ENCODE measurements around the gene KRT3.

The KRT3 gene

GRCh38 chr12:52813203-52813819, 17.4 kb upstream of the KRT3 start:
- TF ChIP-seq CTCF (conservative IDR thresholded peaks at IDR 0.05; ENCODE audit: control insufficient read depth, insufficient read depth, low read depth, low read length) = no peak
- no peak for DNase-seq (ENCODE audit: low read depth)
- H3K4me3 ChIP-seq (ENCODE audit: control insufficient read depth, low read depth, low read length) = no peak overlapping the region

DNA sequence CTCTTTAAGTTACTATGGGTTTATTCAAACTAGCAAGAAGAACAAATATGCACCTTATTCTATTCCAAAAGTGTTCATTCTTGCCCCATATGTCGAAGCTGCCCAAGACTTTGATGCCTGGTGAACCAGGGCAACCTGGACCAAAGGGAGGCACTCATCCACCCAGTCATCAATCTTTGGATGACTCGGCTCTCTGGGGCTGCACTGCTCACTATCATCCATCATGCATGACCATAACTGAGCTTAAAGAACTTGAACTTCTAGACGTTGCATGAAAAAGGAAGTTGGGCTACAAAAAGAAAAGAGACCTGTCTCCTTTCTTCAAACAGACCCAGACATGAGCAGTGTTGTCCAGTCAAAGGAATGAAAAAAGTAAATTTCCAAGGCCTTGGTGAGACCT, 16.8 kb upstream of the KRT3 start:
- no peak overlapping the region for H3K4me3 ChIP-seq (ENCODE audit: control insufficient read depth, low read depth, low read length)
- no peak for DNase-seq (ENCODE audit: low read depth)
- TF ChIP-seq CTCF (conservative IDR thresholded peaks at IDR 0.05; ENCODE audit: control insufficient read depth, insufficient read depth, low read depth, low read length) = no peak

DNA sequence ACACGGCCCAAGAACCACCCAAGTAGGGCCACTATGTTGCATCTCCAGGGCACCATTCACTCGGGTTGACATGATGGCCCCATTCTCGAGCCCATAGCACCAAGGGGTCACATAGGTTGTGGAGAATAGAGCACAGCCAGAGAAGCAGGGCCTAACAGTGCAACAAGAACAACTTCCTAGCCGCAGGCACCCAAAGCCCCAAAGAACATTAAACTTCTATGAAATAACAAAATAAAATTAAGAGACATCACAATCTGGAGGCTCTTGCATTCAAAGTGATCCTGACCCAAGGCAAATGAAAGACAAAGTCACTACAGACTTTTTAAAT, 16.1 kb upstream of the KRT3 start:
- DNase-seq (ENCODE audit: low read depth) = no peak
- TF ChIP-seq CTCF (conservative IDR thresholded peaks at IDR 0.05; ENCODE audit: control insufficient read depth, insufficient read depth, low read depth, low read length) = no peak
- no peak overlapping the region for H3K4me3 ChIP-seq (ENCODE audit: control insufficient read depth, low read depth, low read length)

- no peak overlapping the region for H3K4me3 ChIP-seq (ENCODE audit: control insufficient read depth, low read depth, low read length)
- DNase-seq (ENCODE audit: low read depth) = no peak
- TF ChIP-seq CTCF (conservative IDR thresholded peaks at IDR 0.05; ENCODE audit: control insufficient read depth, insufficient read depth, low read depth, low read length) = no peak
Measured at GRCh38 chr12:52811191-52812072, 15.5 kb upstream of the KRT3 start.

- no peak overlapping the region for H3K4me3 ChIP-seq (ENCODE audit: control insufficient read depth, low read depth, low read length)
- no peak for DNase-seq (ENCODE audit: low read depth)
- no peak for TF ChIP-seq CTCF (conservative IDR thresholded peaks at IDR 0.05; ENCODE audit: control insufficient read depth, insufficient read depth, low read depth, low read length)
Measured at GRCh38 chr12:52810554-52810953, 14.6 kb upstream of the KRT3 start.

GRCh38 chr12:52809166-52809565, 13.2 kb upstream of the KRT3 start:
- no peak overlapping the region for H3K4me3 ChIP-seq (ENCODE audit: control insufficient read depth, low read depth, low read length)
- DNase-seq (ENCODE audit: low read depth) = no peak
- no peak for TF ChIP-seq CTCF (conservative IDR thresholded peaks at IDR 0.05; ENCODE audit: control insufficient read depth, insufficient read depth, low read depth, low read length)
